Urinary bladder (tissue), 4 donors: ENCODE results near the gene EIF3J. TPM values are rescaled to one million over a fixed set of nuclear protein-coding genes. Genes with fewer than 3 reads are reported as not detected.
A peak's percentile ranks its signal among the peaks of the same experiment; 100 is the strongest.

Experiments
- DNase-seq: peaks from one replicate; pipeline ENCODE4 v3.0.0-alpha.2; 2015; ENCODE audit errors: extremely low spot score
- H3K27ac ChIP-seq: one replicate; pipeline ENCODE4 v1.5.1; 2013; ENCODE audit warnings: low read depth, mild to moderate bottlenecking, moderate library complexity
- H3K36me3 ChIP-seq: one replicate; pipeline ENCODE4 v1.6.1; 2013; ENCODE audit warnings: mild to moderate bottlenecking, moderate library complexity; ENCODE audit not compliant: insufficient read depth
- H3K4me1 ChIP-seq: one replicate; pipeline ENCODE4 v1.6.1; 2013; ENCODE audit warnings: mild to moderate bottlenecking, moderate library complexity; ENCODE audit not compliant: insufficient read depth
- H3K4me3 ChIP-seq: one replicate; pipeline ENCODE4 v1.5.1; 2013; ENCODE audit warnings: low read depth, low read length
- WGBS: extraction: QIAGEN DNeasy Blood & Tissue Kit; methylation state at CpG from one replicate; pipeline ENCODE4 v1.1.7; 2013; 5-methylcytosine and 5-hydroxymethylcytosine counted together
- polyA plus RNA-seq: library from polyadenylated mRNA; stranded (reverse); fragments of 200-250 nt; gene quantifications from one replicate; pipeline ENCODE4 v1.2.3, GENCODE V29; 2013
- total RNA-seq: library from RNA; depleted of rRNA; stranded (reverse); fragments of >200 nt; gene quantifications from one replicate; pipeline ENCODE4 v1.2.3, GENCODE V29; 2014
- donor health status: healthy with polysubstance abuse.
- donor health status: healthy.

EIF3J gene
- total and polyA plus RNA-seq, 2 donors: 43.3 to 63.2 TPM

- Histone ChIP-seq H3K27ac (no peak overlapping the region), H3K4me3 (no peak overlapping the region), H3K4me1 (no peaks in the 10 kb centered on the region), H3K36me3 (peaks cover 13% of the 10 kb centered on the region)
- WGBS: 99% methylated on average over 1 of the region's 1 CpG
- no peak for DNase-seq
These were observed 54.4 kb downstream of the EIF3J start for GRCh38 chr15:44591326-44591725.

DNA sequence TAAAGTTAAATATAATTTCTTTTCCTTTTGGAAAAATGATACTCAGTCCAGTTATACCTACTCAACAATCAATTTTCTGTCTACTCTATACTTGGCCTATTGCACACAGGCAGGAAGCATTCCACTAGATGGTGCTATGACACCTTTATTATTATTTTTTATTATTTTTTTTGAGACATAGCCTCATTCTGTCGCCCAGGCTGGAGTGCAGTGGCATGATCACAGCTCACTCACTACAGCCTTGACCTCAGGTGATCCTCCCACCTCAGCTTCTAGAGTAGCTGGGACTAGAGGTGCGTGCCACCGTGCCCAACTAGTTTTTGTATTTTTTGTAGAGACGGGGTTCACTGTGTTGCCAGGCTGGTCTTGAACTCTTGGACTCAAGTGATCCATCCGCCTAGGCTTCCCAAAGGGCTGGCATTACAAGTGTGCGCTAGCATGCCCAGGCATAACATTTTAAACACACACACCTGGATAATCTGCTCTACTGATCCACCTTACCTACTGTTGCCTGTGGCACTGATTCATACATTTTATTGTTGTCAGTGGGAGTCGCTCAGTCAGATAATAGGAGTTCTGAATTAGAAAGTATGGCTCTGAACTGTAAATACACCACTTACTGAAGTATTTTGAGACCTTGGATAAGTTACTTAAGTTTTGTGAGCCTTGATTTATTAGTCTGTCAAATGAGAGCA, 56.2 kb downstream of the EIF3J start:
- DNase-seq: no peak

GRCh38 chr15:44595246-44595645, 58.3 kb downstream of the EIF3J start:
- DNase-seq: no peak
- 77% methylated on average over 1 of the region's 1 CpG for WGBS
- Histone ChIP-seq H3K27ac (no peak overlapping the region), H3K4me1 (no peaks in the 10 kb centered on the region), H3K36me3 (peaks cover 5% of the 10 kb centered on the region), H3K4me3 (no peak overlapping the region)

More for the DNA sequence above, 56.2 kb downstream of the EIF3J start:
- 85% methylated on average over 7 of the region's 7 CpGs for WGBS
- no peak overlapping the region for H3K27ac ChIP-seq
- no peak overlapping the region for H3K4me3 ChIP-seq
- H3K36me3 ChIP-seq: peaks cover 8% of the 10 kb centered on the region
- no peaks in the 10 kb centered on the region for H3K4me1 ChIP-seq

- 99% methylated on average over 3 of the region's 3 CpGs for WGBS
- H3K36me3 ChIP-seq: peaks cover 4% of the 10 kb centered on the region
- DNase-seq: no peak
These were observed 58.9 kb downstream of the EIF3J start for GRCh38 chr15:44595656-44596510.

GRCh38 chr15:44596511-44597010, 59.6 kb downstream of the EIF3J start:
- 83% methylated on average over 1 of the region's 1 CpG for WGBS
- H3K4me1 ChIP-seq: no peaks in the 10 kb centered on the region
- no peak overlapping the region for H3K27ac ChIP-seq
- peaks cover 4% of the 10 kb centered on the region for H3K36me3 ChIP-seq
- no peak overlapping the region for H3K4me3 ChIP-seq
- no peak for DNase-seq

More at GRCh38 chr15:44595656-44596510, 58.9 kb downstream of the EIF3J start:
- Histone ChIP-seq H3K4me1 (no peaks in the 10 kb centered on the region), H3K4me3 (no peak overlapping the region), H3K27ac (no peak overlapping the region)

- H3K4me3 ChIP-seq: no peak overlapping the region
- no peaks in the 10 kb centered on the region for H3K36me3 ChIP-seq
- no peaks in the 10 kb centered on the region for H3K4me1 ChIP-seq
- peak overlapping the region; percentile 34 for H3K27ac ChIP-seq
- WGBS: 85% methylated on average over 1 of the region's 1 CpG
- DNase-seq: no peak
These were observed 61.1 kb downstream of the EIF3J start for GRCh38 chr15:44598066-44598465.

- no peak for DNase-seq
- no peak overlapping the region for H3K4me3 ChIP-seq
- WGBS: 54% methylated on average over 5 of the region's 5 CpGs
- H3K27ac ChIP-seq: no peak overlapping the region
- no peaks in the 10 kb centered on the region for H3K4me1 ChIP-seq
- no peaks in the 10 kb centered on the region for H3K36me3 ChIP-seq
These were observed 61.9 kb downstream of the EIF3J start for GRCh38 chr15:44598892-44599291.

DNA sequence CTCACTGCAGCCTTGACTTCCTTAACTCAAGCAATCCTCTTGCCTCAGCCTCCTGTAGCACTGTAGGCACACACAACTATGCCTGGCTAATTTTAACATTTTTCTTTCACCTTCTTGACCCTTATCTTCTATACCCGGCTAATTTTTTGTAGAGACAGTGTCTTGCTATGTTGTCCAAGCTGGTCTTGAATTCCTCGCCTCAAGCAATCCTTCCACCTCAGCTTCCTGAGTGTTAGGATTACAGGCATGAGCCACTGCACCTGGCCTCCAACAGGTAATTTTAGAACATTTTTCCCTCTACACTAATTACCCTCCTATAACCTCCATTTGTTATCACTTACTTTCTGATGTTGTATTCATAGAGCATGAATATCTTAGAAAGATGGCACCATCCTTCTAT, 66.2 kb downstream of the EIF3J start:
- peaks cover 2% of the 10 kb centered on the region for H3K36me3 ChIP-seq
- H3K27ac ChIP-seq: no peak overlapping the region
- H3K4me1 ChIP-seq: no peaks in the 10 kb centered on the region
- over 99% methylated on average over 2 of the region's 2 CpGs for WGBS
- DNase-seq: no peak
- no peak overlapping the region for H3K4me3 ChIP-seq

DNA sequence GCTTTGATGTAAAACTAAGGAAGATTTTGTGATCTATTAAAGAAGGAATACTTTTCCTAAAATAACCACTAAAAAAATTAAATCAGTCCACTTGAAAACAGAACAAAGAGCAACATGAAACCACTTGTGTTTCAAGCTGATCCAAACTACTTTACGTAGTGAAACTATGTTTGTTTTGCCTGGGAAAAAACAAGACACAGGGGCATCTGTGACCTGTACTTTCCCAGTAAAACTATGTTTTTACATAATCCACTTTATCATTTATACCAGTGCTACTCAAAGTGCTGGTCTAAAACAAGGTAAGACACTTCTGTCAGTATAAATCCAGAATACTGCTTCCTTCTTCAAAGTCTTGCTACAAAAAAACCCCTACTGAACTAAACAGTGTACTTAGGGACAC, 69.8 kb downstream of the EIF3J start:
- DNase-seq: no peak
- Histone ChIP-seq H3K27ac (no peak overlapping the region), H3K4me1 (no peaks in the 10 kb centered on the region), H3K4me3 (no peak overlapping the region), H3K36me3 (peaks cover 2% of the 10 kb centered on the region)
- WGBS: 81% methylated on average over 1 of the region's 1 CpG

Other genes starting within 250 kb of the EIF3J start
- 207 TPM for gene GOLM2, start 248.4 kb upstream of the EIF3J start, total RNA-seq
- gene GOLM2, start 248.4 kb upstream of the EIF3J start, polyA plus RNA-seq: 46.9 TPM
- gene CTDSPL2, start 109.5 kb upstream of the EIF3J start, total RNA-seq: 143 TPM
- gene CTDSPL2, start 109.5 kb upstream of the EIF3J start, polyA plus RNA-seq: 16.7 TPM
- 136 TPM for gene SPG11, start 126.5 kb downstream of the EIF3J start, total RNA-seq
- 30.7 TPM for gene SPG11, start 126.5 kb downstream of the EIF3J start, polyA plus RNA-seq
- 1.7 TPM for gene PATL2, start 174.2 kb downstream of the EIF3J start, total RNA-seq
- gene PATL2, start 174.2 kb downstream of the EIF3J start, polyA plus RNA-seq: 0.57 TPM
- 1,910 TPM for gene B2M, start 174.4 kb downstream of the EIF3J start, total RNA-seq
- gene B2M, start 174.4 kb downstream of the EIF3J start, polyA plus RNA-seq: 3,964 TPM
- 22.0 TPM for gene TRIM69, start 199.4 kb downstream of the EIF3J start, total RNA-seq
- gene TRIM69, start 199.4 kb downstream of the EIF3J start, polyA plus RNA-seq: 40.8 TPM